Testis (tissue), 3 donors: Measurements from ENCODE around the gene ZNF648. TPM values are rescaled to one million over a fixed set of nuclear protein-coding genes. Genes with fewer than 3 reads are reported as not detected.
"Not testable (repeated sequence)": the region's sequence is repeated elsewhere in the genome, so short reads cannot be mapped to it uniquely, and the experiment has no call there.

Experiments
- DNase-seq: peaks from one replicate; pipeline ENCODE4 v3.0.0-alpha.2; 2019
- H3K27ac ChIP-seq, 2 donors: fragments of 200-600 bp; sonication (generic); one replicate each; pipeline ENCODE4 v1.5.1; 2019
- H3K27me3 ChIP-seq: fragments of 200-600 bp; sonication (generic); one replicate; pipeline ENCODE4 v1.5.1; 2019
- H3K36me3 ChIP-seq: fragments of 200-600 bp; sonication (generic); one replicate; pipeline ENCODE4 v1.5.1; 2017; ENCODE audit warnings: low read depth; ENCODE audit errors: missing control alignments
- H3K4me1 ChIP-seq: fragments of 200-600 bp; sonication (generic); one replicate; pipeline ENCODE4 v1.5.1; 2019
- H3K4me3 ChIP-seq, 2 donors: fragments of 200-600 bp; sonication (generic); one replicate each; pipeline ENCODE4 v1.5.1; 2017 to 2019
- H3K9me3 ChIP-seq: fragments of 200-600 bp; sonication (generic); one replicate; pipeline ENCODE4 v1.5.1; 2017
- CTCF ChIP-seq, 3 experiments: fragments of 450-650 bp in 2 of 3; fragments of 200-600 bp in 1 of 3; sonication (generic) in 1 of 3; IDR thresholded peaks; one replicate each; pipeline ENCODE4 v1.5.1; 2016 to 2019; ENCODE audit warnings: antibody characterized with exemption in 3 of 3, mild to moderate bottlenecking in 2 of 3, moderate library complexity in 1 of 3
- POLR2A ChIP-seq: fragments of 450-650 bp; IDR thresholded peaks from one replicate; pipeline ENCODE4 v1.6.1; 2017; ENCODE audit warnings: antibody characterized with exemption, mild to moderate bottlenecking, moderate library complexity
- WGBS, 2 donors: methylation state at CpG; one replicate each; pipeline ENCODE4 v1.1.5; 2018; 5-methylcytosine and 5-hydroxymethylcytosine counted together
- intact Hi-C: fragments of 100-400 bp; cut with DNase I; formaldehyde crosslinking; loops from one replicate; pipeline ENCODE4 v1.15.1; 2023; ENCODE audit warnings: low total_unique reads
- polyA plus RNA-seq: library from polyadenylated mRNA; stranded (reverse); fragments of 350-450 nt; fragmentation: Illumina TruSeq; extraction: RNeasy Lipid Tissue Mini Kit (QIAGEN cat#74804); gene quantifications from one replicate; pipeline ENCODE4 v1.2.3, GENCODE V29; 2014; ENCODE audit warnings: low read depth, low replicate concordance; ENCODE audit not compliant: insufficient read depth
- total RNA-seq, 2 donors: library from RNA; depleted of rRNA; stranded (reverse); fragments of >200 nt; gene quantifications; one replicate each; pipeline ENCODE4 v1.2.3, GENCODE V29; 2016

ZNF648 gene
- total and polyA plus RNA-seq, 3 donors from 2014 or later = 0.91 to 5.0 (median 3.8) TPM

GRCh38 chr1:182050481-182051448 is 10.7 kb downstream of the ZNF648 start:
- H3K4me1 ChIP-seq = no peaks in the 10 kb centered on the region
- 73 to 76% methylated on average over 4 of the region's 4 CpGs for WGBS, 2 donors
- no peaks in the 10 kb centered on the region for H3K9me3 ChIP-seq
- TF ChIP-seq POLR2A (no peak), CTCF (IDR thresholded peaks at IDR 0.05) (no peak)
- H3K27ac ChIP-seq = no peak overlapping the region
- H3K4me3 ChIP-seq = no peak overlapping the region
- no peaks in the 10 kb centered on the region for H3K27me3 ChIP-seq
- DNase-seq = no peak
- intact Hi-C loops = no loop called here
- no peaks in the 10 kb centered on the region for H3K36me3 ChIP-seq

- no peak overlapping the region for H3K4me3 ChIP-seq
- no peaks in the 10 kb centered on the region for H3K27me3 ChIP-seq
- 51 to 73% methylated on average over 2 of the region's 2 CpGs for WGBS, 2 donors
- H3K9me3 ChIP-seq = no peaks in the 10 kb centered on the region
- no peaks in the 10 kb centered on the region for H3K36me3 ChIP-seq
- H3K4me1 ChIP-seq = no peaks in the 10 kb centered on the region
- H3K27ac ChIP-seq = no peak overlapping the region
- TF ChIP-seq POLR2A = no peak
- no peak for TF ChIP-seq CTCF (IDR thresholded peaks at IDR 0.05)
- DNase-seq = no peak
- intact Hi-C loops = no loop called here
These were observed 12.9 kb downstream of the ZNF648 start for GRCh38 chr1:182048562-182048961.

GRCh38 chr1:182046763-182047162 is 14.7 kb downstream of the ZNF648 start:
- no peak overlapping the region for H3K4me3 ChIP-seq
- no peak for TF ChIP-seq POLR2A
- TF ChIP-seq CTCF (IDR thresholded peaks at IDR 0.05) = no peak
- no peaks in the 10 kb centered on the region for H3K27me3 ChIP-seq
- H3K9me3 ChIP-seq = no peaks in the 10 kb centered on the region
- H3K4me1 ChIP-seq = no peaks in the 10 kb centered on the region
- DNase-seq = no peak
- intact Hi-C loops = no loop called here
- H3K27ac ChIP-seq = no peak overlapping the region
- H3K36me3 ChIP-seq = no peaks in the 10 kb centered on the region

- 87 to 88% methylated on average over 8 of the region's 8 CpGs for WGBS, 2 donors
- intact Hi-C loops, H3K27ac ChIP-seq, H3K36me3 ChIP-seq, H3K27me3 ChIP-seq, H3K9me3 ChIP-seq, DNase-seq, H3K4me3 ChIP-seq, H3K4me1 ChIP-seq: not testable (repeated sequence)
These were observed 16.0 kb downstream of the ZNF648 start for GRCh38 chr1:182045481-182045880.

- no peak for TF ChIP-seq POLR2A
- no peak for TF ChIP-seq CTCF (IDR thresholded peaks at IDR 0.05)
- intact Hi-C loops = no loop called here
- Histone ChIP-seq H3K4me3 (no peak overlapping the region), H3K4me1 (no peaks in the 10 kb centered on the region), H3K27me3 (no peaks in the 10 kb centered on the region), H3K36me3 (no peaks in the 10 kb centered on the region), H3K9me3 (no peaks in the 10 kb centered on the region), H3K27ac (no peak overlapping the region)
- DNase-seq = no peak
- 84 to 87% methylated on average over 3 of the region's 3 CpGs for WGBS, 2 donors
These were observed 19.9 kb downstream of the ZNF648 start for GRCh38 chr1:182041615-182042014.
